CD4-positive, alpha-beta T cell (primary cell): ENCODE results near the gene HEPHL1. TPM values are rescaled to one million over a fixed set of nuclear protein-coding genes. Genes with fewer than 3 reads are reported as not detected.

ENCODE experiments used
- ATAC-seq: fragments of 200-7000 bp; cut with Tn5 transposase; one replicate; pipeline ENCODE4 v1.10.0; 2022; ENCODE audit warnings: mild to moderate bottlenecking; ENCODE audit not compliant: poor library complexity
- CTCF ChIA-PET: fragments of 350-600 bp; sonication (Branson Sonifier 250); formaldehyde crosslinking; loops from one replicate; lab custom pipeline; 2021; ENCODE audit warnings: antibody characterized with exemption, inconsistent platforms; lab: Charles Lee
- POLR2A ChIA-PET: fragments of 350-600 bp; sonication (Branson Sonifier 250); formaldehyde crosslinking; loops from one replicate; lab custom pipeline; 2021; ENCODE audit warnings: antibody characterized with exemption, inconsistent platforms; lab: Charles Lee
- DNase-seq, 14 experiments: peaks; one replicate each; pipeline ENCODE4 v3.0.0-alpha.2; 2013 to 2020; ENCODE audit warnings: mixed read lengths in 2 of 14
- H3K27ac ChIP-seq, 2 donors: one replicate each; pipeline versions ENCODE4 v1.5.1 to v1.7.0; 2013; ENCODE audit warnings: low read length in 2 of 2, low read depth in 1 of 2, mild to moderate bottlenecking in 1 of 2
- H3K27me3 ChIP-seq, 2 experiments: 1 replicate in 1 of 2; 2 replicates in 1 of 2; pipeline versions ENCODE4 v1.6.1 to v1.7.0; 2013; ENCODE audit warnings: low read length in 2 of 2, control low read depth in 1 of 2, mild to moderate bottlenecking in 1 of 2, moderate library complexity in 1 of 2; ENCODE audit not compliant: insufficient read depth in 2 of 2, control insufficient read depth in 1 of 2
- H3K36me3 ChIP-seq: one replicate; pipeline ENCODE4 v1.6.1; 2013; ENCODE audit warnings: low read length, control low read depth; ENCODE audit not compliant: insufficient read depth
- H3K4me1 ChIP-seq: one replicate; pipeline ENCODE4 v1.6.1; 2013; ENCODE audit warnings: low read length, control low read depth; ENCODE audit not compliant: insufficient read depth
- H3K4me3 ChIP-seq: one replicate; pipeline ENCODE4 v1.5.1; 2013; ENCODE audit warnings: mild to moderate bottlenecking, low read length, moderate library complexity
- H3K9me3 ChIP-seq, 2 experiments: 1 replicate in 1 of 2; 2 replicates in 1 of 2; pipeline versions ENCODE4 v1.6.1 to v1.7.0; 2013; ENCODE audit warnings: low read length in 2 of 2, mild to moderate bottlenecking in 2 of 2, control low read depth in 1 of 2, moderate library complexity in 1 of 2; ENCODE audit not compliant: control insufficient read depth in 1 of 2, insufficient read depth in 1 of 2
- H3K27ac Mint-ChIP-seq: one replicate; pipeline ENCODE4 v1.8.0; 2020; ENCODE audit warnings: mixed read lengths
- H3K27me3 Mint-ChIP-seq: one replicate; pipeline ENCODE4 v1.8.0; 2021; ENCODE audit warnings: mixed read lengths
- H3K36me3 Mint-ChIP-seq: one replicate; pipeline ENCODE4 v1.8.0; 2021; ENCODE audit warnings: low read depth, mixed read lengths
- H3K4me1 Mint-ChIP-seq: one replicate; pipeline ENCODE4 v1.8.0; 2021; ENCODE audit warnings: low read depth, mixed read lengths
- H3K4me3 Mint-ChIP-seq: one replicate; pipeline ENCODE4 v1.8.0; 2020; ENCODE audit warnings: mild to moderate bottlenecking, mixed read lengths
- H3K9me3 Mint-ChIP-seq: one replicate; pipeline ENCODE4 v1.8.0; 2020; ENCODE audit warnings: mixed read lengths
- intact Hi-C, 2 experiments: fragments of 100-400 bp; cut with DNase I in 1 of 2; cut with micrococcal nuclease in 1 of 2; formaldehyde crosslinking; loops; one replicate each; pipeline versions ENCODE4 v1.15.1 to v1.9.0; 2023 to 2025; cut with DNase I, micrococcal nuclease
- total RNA-seq, 174 experiments: library from RNA in 2 of 174; stranded (reverse) in 2 of 174; gene quantifications; one replicate each; pipeline ENCODE4 v1.2.3 and lab custom pipeline; 2021 to 2026
- TF ChIP-seq, protein P1 (sequence below): fragments of 200-600 bp; IDR thresholded peaks from one replicate; pipeline ENCODE4 v1.8.0; 2022; ENCODE audit warnings: antibody characterized with exemption, mild to moderate bottlenecking

HEPHL1 gene
- total RNA-seq, 2 experiments from 2014 or later: not detected

- H3K9me3 ChIP-seq: no peaks in the 10 kb centered on the region
- no peak overlapping the region for H3K4me3 ChIP-seq
- Mint-ChIP-seq H3K4me3 (peak overlapping the region; percentile 26), H3K27ac (no peak overlapping the region), H3K9me3 (no peaks in the 10 kb centered on the region), H3K4me1 (peaks cover 17% of the 10 kb centered on the region), H3K27me3 (no peaks in the 10 kb centered on the region), H3K36me3 (no peaks in the 10 kb centered on the region)
- intact Hi-C loops: loop anchor here in 1 of 2 experiments (5.0 kb wide), 1 partner anchor 463 kb away; the partner anchor contains the start of gene CEP295
- no peak for ATAC-seq
- TF ChIP-seq, protein P1, sequence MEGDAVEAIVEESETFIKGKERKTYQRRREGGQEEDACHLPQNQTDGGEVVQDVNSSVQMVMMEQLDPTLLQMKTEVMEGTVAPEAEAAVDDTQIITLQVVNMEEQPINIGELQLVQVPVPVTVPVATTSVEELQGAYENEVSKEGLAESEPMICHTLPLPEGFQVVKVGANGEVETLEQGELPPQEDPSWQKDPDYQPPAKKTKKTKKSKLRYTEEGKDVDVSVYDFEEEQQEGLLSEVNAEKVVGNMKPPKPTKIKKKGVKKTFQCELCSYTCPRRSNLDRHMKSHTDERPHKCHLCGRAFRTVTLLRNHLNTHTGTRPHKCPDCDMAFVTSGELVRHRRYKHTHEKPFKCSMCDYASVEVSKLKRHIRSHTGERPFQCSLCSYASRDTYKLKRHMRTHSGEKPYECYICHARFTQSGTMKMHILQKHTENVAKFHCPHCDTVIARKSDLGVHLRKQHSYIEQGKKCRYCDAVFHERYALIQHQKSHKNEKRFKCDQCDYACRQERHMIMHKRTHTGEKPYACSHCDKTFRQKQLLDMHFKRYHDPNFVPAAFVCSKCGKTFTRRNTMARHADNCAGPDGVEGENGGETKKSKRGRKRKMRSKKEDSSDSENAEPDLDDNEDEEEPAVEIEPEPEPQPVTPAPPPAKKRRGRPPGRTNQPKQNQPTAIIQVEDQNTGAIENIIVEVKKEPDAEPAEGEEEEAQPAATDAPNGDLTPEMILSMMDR: no peak
- ChIA-PET POLR2A (no interaction called here), CTCF (no interaction called here)
- no peaks in the 10 kb centered on the region for H3K27me3 ChIP-seq
- H3K27ac ChIP-seq: no peak overlapping the region
- H3K4me1 ChIP-seq: peaks cover 25% of the 10 kb centered on the region
- peak in 1 of 14 experiments; percentile 34 for DNase-seq
- H3K36me3 ChIP-seq: no peaks in the 10 kb centered on the region
Measured at GRCh38 chr11:94125407-94126115, 104.4 kb downstream of the HEPHL1 start.

- Histone ChIP-seq H3K4me3 (peak overlapping the region; percentile 91), H3K9me3 (no peaks in the 10 kb centered on the region), H3K27me3 (no peaks in the 10 kb centered on the region), H3K4me1 (peaks cover 40% of the 10 kb centered on the region), H3K36me3 (no peaks in the 10 kb centered on the region), H3K27ac (peak overlapping the region in 1 of 2 donors; percentile 90)
- peak overlapping the region; percentile 90 for H3K27ac Mint-ChIP-seq
- H3K27me3 Mint-ChIP-seq: no peaks in the 10 kb centered on the region
- peaks cover 17% of the 10 kb centered on the region for H3K4me1 Mint-ChIP-seq
- TF ChIP-seq, protein P1: no peak
- H3K9me3 Mint-ChIP-seq: no peaks in the 10 kb centered on the region
- no peak for ATAC-seq
- no peaks in the 10 kb centered on the region for H3K36me3 Mint-ChIP-seq
- peak in 1 of 14 experiments; percentile 15 for DNase-seq
- H3K4me3 Mint-ChIP-seq: peak overlapping the region; percentile 93
- ChIA-PET POLR2A (interaction anchor here (3.0 kb wide), 1 partner anchor 387 kb away, joined by 26 read pairs; the partner anchor contains the start of genes C11orf54 and TAF1D), CTCF (no interaction called here)
- intact Hi-C loops: loop anchor here (2.0 to 5.0 kb wide), 3 partner anchors 345 to 465 kb away; partner anchors contain the start of gene CEP295 (in 1 of the 2)
Measured at GRCh38 chr11:94127638-94128037, 106.5 kb downstream of the HEPHL1 start.

- CTCF ChIA-PET: no interaction called here
- POLR2A ChIA-PET: interaction anchor here (0.7 to 3.0 kb wide), 8 partner anchors 11 to 939 kb away, joined by 3 to 26 read pairs (median 5); partner anchors contain the start of genes C11orf54, MED17, SRSF8 and TAF1D
- H3K9me3 Mint-ChIP-seq: no peaks in the 10 kb centered on the region
Measured at GRCh38 chr11:94128291-94128745, 107.2 kb downstream of the HEPHL1 start.

More at GRCh38 chr11:94128291-94128745, 107.2 kb downstream of the HEPHL1 start:
- TF ChIP-seq, protein P1: no peak
- peak overlapping the region; percentile 91 for H3K4me3 ChIP-seq
- H3K36me3 ChIP-seq: no peaks in the 10 kb centered on the region
- H3K9me3 ChIP-seq: no peaks in the 10 kb centered on the region
- DNase-seq (peak in 2 of 14 experiments; percentile 8 to 42), ATAC-seq (peak; percentile 46)
- no peaks in the 10 kb centered on the region for H3K27me3 ChIP-seq
- H3K27ac ChIP-seq: peak overlapping the region; percentile 64 to 90
- intact Hi-C loops: loop anchor here (2.0 to 5.0 kb wide), 3 partner anchors 346 to 466 kb away; partner anchors contain the start of gene CEP295 (in 1 of the 2)
- H3K4me1 ChIP-seq: peaks cover 44% of the 10 kb centered on the region
- peaks cover 20% of the 10 kb centered on the region for H3K4me1 Mint-ChIP-seq
- H3K27ac Mint-ChIP-seq: peak overlapping the region; percentile 90
- H3K4me3 Mint-ChIP-seq: peak overlapping the region; percentile 93
- no peaks in the 10 kb centered on the region for H3K27me3 Mint-ChIP-seq
- no peaks in the 10 kb centered on the region for H3K36me3 Mint-ChIP-seq
